COLO829 (cell line): ENCODE data around the gene ACTRT2.

Source experiments
- DNase-seq: peaks from one replicate; pipeline ENCODE4 v3.0.0; 2012; ENCODE audit warnings: low spot score

ACTRT2 gene

DNA sequence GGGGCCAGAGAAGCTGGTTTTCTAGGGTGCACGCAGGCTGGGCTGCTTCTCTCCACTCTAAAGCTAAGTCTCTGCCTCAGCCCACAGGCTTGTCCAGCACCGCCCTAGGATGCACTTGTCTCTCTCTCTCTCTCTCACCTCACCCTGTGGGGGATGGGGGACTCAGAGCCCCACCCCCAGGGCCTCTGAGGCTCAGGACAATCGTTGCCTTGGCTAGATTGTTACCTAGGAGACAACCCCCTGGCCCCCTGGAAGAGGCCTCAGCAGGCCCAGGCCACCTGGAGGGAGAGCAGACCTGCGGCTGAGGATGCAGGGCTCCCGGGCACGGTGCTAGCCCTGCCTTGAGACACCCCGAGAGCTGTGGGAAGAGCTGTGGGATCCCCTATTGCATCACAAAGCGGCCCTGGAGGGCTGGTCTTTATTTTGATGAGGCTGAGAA, at the start of gene ACTRT2:
TSS of gene ACTRT2 (plus strand) at position 235 of the 439 bp plus-strand sequence. CDS start 220 bp downstream, outside the sequence.
- no peak for DNase-seq

DNA sequence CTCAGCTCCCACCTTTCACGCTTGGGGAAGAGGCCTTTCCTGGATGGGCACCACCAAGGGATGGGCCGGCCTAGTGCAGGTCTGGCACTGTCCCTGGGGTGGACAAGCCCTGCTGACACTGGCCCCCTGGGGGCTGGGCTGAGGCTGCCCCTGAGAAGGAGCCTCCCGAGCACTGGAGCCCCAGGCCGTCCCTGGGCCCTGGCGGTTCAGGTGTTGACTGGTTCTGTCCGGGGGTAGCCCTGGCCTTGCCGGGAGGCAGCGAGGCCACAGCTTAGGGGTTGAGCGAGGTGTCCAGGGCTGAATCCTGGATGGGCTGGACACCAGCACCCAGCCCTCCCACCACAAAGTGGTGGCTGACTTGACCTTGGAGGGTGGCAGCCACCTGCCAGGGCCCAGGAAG, 49.7 kb upstream of the ACTRT2 start:
- no peak for DNase-seq

DNA sequence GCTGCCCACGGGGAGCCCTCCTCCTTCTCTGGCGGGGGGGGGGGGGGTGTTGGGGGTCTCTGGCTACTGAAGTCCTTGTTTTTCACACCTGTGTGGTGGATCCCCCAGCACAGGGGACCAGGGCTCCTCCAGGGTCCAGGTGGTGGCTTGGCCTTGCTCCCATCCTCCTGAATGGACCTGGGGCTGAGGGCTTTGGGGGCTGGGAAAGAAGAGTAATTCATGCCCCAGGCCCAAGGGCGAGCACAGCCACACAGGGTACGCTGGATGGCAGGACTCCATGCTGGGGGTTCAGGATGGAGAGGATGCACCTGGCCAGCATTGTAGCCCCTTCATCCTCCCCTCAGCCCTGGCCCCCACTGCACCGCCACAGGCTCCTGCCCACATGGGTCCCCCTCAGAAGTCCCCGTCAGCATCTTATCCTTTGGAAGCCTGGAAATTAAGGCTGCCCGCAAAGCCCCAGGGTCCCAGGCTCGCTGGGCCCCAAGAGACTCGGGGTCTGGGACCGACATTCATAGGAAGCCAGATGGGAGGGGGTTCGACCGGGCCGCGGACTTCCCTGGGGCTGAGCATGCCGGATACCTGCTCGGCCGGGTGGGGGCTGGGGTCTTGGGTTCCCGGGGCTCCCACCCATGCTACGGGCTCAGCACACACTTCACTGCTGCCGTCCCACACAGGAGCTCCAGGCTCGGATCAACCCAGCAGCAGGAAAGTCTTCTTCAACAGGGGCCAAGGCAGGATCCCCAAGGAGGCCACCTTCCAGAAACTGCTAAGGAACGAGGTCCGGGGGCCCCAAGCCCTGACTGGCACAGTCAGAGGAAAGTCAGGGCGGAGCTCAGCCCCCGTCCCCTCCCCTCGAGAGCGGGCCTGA, 49.0 kb upstream of the ACTRT2 start:
- DNase-seq, result no peak

DNA sequence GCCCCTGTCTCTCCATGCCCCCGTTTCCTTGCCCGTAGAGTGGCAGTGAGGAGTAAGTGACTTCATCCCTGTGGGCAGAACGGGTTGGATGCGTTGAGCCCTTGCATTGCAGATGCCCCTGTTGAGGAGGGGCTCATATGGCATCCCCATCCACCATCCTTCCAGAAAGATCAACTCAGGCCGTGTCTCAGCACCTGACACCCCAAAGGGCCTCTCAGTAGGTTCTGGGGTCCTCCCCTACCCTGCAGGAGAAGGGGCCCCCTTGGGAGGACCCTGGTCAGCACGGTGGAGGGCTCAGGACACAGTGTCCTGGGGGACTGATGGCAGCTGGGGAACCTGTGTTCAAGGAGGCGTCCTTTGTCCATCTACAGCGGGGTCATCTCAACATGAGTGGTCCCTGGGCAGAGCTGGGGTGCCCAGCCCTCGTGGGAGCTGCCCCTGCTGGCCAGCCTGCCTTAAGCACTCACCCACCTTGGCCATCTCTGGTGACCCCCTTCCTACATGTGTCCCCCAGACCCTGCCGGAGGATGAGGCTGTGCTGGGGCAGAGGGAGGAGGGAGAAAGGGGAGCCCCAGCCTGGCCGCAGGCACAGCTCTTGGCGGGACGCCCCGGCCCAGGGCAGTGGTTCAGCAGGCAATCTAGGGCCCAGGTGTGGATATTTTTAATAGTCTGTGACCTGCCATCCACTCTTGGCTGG, 48.2 kb upstream of the ACTRT2 start:
- no peak for DNase-seq

DNA sequence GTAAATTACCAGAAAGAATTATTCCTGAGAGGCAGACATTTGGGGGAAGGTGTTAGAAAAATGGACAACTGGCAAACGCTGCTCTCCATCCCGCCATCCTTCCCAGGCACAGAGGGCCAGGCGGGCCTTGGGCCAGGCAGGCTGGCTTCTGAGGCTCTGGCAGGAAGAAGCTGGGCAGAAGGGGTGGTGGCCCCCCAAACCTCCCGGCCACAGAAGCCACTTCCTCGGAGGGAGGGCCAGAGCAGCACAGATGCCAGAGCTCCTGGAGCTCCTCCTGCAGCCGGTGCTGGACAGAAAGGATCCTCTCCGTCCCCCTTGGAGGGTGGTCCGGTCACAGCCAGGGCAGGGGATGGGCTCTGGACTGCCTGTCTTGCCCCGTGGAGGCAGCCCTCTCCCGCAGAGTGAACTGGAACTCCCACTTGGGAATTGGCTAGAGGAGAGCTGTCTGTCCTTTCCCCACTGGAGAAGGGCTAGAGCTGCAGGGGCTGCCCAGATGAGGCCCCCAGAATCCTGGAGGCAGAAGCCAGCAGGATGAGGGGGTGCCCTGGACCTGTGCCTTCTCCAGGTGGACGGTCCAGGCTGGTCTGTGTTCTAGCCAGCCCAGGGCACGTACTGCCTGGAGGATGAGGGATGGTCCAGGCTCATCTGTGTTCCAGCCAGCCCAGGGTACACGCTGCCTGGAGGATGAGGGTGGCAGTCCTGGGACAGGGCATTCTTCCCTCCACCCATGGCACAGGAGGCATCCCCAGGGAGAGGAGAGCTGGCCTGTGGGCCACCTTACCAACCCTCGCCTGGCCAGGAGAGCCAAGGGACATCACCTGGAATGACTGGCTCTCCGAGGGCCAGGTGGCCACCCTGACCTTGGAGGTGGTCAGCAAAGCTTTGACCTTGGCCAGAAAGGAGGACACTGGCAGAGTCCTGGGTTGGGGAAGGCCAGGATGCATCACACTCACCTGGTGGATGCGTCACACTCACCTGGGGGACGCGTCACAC, 47.4 kb upstream of the ACTRT2 start:
- no peak for DNase-seq

DNA sequence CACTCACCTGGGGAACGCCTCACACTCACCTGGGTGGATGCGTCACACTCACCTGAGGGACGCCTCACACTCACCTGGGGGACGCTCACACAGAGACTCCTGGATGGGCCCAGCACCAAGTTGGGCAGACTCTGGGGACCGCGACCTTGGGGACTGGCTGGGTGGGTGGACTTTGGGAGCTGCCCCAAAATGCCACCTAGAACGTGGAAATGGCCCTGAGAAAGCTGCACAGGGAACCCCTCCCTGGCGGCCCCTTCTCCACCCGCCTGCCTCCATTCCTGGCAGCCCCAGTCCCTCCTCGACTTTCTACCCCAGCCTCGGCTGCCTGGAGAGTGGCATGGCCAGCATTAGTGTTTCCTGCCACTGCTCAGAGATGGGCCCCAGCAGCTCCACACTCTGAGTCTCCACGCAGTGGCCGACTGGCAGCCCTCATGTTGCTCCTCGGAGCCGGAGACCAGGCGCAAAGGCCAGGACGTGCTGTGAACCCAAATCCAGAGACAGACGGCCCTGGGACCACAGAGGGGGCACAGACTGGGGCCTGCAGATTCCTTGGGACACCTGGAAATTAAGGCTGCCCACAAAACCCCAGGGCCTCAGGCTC, 46.5 kb upstream of the ACTRT2 start:
- DNase-seq, result no peak

DNA sequence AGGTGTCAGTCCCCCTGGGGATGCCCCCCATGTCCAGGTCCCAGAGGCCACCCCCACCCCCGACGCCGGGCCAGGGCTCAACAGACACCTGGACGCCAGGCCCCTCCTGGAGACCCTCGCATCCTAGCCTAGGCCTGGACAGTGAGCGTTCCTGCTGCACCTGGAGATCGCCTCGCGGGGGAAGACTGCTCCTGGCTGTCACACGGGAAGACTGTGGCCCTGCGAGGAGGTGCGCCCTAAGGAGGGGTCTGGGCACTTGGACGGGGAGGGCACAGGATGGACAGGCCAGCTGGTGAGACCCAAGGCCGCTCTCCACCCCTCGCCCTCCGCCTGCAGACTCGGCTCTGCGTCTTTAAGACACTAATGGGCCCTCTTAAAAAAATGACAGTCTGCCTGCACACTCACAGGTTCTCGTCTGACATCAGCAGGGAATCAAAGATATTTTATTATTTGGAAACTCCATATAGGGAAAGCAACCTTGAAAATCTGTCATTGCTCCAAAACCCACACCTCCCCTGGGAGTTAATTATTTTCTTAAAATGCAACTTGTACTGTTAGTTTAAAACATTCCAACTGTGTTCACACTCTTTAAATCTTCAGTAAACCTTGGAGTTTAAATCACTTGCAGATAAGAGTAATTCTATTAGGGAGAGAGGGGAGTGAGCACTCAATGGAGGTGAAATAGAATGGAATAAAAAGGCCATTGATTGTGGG, 45.6 kb upstream of the ACTRT2 start:
- no peak for DNase-seq

DNA sequence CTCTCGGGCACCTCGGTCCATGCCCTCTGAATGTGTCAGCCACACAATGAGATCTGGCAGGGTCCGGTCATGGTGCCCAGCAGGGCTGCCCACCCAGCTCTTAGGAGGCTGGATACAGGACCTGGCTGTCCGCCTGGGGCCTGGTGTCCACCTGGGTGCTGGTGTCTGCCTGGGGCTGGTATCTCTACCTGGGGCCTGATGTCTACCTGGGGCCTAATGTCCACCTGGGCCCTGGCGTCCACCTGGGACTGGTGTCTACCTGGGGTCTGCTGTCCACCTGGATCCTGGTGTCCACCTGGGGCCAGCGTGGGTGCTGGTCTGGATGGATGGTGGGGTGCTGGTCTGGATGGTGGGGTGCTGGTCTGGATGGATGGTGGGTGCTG, 45.1 kb upstream of the ACTRT2 start:
- no peak for DNase-seq

DNA sequence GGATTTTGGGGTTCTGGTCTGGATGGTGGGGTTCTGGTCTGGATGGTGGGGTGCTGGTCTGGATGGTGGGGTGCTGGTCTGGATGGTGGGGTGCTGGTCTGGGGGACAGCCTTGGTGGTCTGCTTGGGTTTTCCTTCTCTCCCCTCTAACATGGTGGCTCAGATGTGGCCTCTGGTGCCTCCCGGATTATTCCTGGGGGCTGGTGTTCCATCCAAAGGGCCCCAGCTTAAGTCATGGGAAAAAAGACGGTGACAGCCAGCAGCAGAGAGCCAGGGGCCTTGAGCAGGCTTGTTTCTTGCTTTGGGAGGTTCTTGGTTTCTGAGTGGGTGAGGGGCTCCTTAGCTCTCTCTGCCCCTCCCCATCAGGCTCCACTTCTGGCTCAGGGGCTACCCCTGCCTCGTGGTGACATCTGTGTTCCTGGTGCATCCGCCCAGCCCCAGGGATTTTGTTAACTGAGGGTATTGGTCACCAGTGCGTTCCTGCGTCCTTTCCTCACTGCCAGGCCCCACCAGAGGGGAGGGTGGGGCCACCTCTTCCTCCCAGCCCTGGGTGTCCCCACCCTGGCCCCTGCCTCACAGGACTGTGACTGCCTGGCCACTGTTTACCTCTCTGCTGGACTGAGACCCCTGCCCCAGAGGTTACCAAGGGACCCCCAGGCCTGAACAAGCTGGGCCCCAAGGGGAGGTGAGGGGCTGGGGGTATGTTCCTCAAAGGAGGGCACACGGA, 43.2 kb upstream of the ACTRT2 start:
- DNase-seq, result no peak

DNA sequence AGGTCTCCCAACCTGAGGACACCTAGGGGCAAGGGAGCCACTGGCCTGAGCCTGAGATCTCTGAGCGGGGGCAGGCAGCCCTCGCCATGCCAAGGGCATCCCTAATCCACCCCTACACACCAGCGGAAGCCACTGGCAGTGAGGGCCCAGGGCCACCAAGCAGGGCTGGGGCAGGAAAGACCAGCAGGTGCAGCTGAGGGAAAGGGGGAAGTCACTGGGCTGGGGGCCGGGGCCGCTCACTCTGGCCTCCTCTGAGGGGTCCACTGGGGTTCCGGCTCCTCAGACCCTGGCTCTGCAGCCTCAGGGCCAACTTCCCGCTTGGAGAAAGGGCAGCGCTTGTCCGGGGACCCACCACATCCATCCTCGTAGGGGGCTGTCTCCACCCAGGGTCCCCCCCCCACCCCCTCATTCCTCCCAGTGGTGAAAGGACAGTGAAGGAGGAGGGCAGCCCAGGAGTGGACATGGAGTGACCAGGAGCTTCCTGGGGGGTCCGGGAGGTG, 42.5 kb upstream of the ACTRT2 start:
- DNase-seq, result no peak

DNA sequence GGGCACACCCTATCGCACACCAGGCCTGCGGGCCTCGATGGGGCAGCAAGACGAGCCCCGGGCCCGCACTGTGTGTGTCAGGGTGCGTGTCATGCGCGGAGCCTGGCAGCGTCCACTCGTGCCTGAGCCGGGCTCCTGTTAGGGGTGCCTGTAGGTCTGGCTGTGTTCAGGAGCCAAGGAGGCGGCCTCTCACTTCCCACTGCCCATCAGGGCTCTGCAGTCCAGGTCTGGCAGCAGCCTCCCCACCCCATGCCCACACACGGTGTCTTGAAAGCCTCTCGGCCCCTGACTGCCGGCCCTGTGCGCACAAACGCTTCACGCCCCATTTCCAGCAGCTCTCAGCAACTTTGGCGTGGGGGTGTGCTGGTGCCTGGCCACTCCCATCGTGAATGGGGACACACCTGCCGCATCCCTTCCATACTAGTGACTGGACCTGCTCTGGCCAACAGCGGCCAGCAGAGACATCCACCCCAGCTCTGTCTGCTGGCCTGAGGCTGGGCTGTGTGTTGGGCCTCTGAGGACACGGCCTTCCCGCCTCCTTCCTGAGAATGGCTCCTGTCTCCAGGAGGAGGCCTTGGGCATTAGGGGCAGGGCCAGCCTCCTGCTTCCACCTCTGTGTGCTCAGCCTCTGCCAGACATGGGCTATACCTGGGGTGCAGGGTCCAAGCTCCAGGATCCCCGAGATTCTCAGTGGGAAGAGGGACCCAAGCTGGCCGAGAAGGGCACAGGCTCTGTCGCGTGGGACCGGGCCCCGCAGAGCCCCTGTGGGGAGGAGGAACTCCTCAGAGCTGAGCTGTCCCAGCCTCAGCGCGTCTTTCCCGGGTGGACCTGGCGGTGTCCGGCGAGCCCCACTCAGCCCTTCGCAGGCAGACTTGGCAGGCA, 41.8 kb upstream of the ACTRT2 start:
- DNase-seq, result no peak

DNA sequence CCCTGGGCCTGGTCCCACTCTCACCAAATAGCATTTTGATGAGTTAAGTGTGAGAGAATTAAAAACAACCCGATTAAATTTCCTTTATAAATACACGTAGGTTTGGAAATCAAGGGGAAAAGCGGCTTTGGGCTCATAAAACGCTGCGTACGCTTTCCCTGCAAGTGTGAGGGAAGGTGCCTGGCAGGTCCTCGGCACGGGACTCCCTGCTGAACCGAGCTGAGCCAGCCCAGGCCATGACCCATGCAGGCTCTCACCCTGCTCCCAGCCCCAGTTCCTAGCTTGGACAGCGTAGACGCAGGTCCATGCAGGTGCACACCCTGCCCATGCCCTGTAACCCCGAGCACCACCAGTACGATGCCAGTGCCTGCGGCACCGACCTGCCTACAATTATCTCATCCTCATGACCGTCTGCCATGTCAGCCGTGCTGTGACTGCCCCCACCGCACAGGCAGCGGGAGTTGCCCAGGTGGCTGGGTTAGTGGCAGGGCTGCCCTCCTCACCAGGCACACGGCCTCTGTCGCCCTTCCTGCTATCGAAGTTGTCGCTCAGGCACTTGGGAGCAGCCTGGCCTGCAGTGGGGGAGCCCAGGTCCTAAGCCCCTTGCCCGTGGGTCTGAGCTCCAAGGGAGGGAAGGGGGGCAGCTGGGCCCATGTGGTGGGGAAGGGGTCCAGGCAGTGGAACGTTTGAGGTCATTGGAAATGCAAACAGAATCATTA, 41.0 kb upstream of the ACTRT2 start:
- no peak for DNase-seq

DNA sequence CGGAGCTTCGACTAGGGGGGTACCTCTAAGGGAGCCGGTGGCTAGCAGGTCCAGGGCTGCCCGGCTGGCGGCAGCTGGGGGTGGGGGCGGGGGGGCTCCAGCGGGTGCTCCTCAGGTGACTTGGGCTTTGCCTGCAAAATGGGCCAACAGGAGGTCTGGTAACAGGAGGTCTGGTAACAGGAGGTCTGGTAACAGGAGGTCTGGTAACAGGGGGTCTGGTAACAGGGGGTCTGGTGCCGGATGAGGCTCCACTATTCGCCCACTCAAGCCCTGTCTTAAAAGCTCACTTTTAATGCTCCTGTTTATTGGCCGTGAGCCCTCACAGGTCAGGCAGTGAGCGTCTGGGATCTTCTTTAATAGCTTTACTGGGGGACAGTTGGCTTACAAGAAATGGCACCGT, 40.4 kb upstream of the ACTRT2 start:
- no peak for DNase-seq

DNA sequence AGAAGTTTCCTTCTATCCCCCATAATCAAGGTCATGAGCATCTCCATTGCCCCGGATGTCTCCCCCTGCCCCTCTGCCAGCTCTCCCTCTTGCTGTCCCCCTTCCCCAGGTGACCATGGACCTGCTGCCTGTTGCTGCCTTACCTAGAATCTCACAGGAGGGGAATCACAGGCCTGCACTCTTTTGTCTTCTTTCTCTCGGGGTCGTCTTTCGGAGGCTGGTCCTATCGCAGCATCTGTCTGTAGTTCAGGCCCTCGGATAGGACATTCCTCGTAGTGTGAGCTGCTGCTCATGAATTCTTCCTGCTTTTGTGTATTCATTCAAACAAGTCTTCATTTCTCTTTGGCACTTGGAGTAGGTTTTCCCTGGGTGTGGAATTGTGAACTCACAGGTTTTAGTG, 39.9 kb upstream of the ACTRT2 start:
- no peak for DNase-seq

DNA sequence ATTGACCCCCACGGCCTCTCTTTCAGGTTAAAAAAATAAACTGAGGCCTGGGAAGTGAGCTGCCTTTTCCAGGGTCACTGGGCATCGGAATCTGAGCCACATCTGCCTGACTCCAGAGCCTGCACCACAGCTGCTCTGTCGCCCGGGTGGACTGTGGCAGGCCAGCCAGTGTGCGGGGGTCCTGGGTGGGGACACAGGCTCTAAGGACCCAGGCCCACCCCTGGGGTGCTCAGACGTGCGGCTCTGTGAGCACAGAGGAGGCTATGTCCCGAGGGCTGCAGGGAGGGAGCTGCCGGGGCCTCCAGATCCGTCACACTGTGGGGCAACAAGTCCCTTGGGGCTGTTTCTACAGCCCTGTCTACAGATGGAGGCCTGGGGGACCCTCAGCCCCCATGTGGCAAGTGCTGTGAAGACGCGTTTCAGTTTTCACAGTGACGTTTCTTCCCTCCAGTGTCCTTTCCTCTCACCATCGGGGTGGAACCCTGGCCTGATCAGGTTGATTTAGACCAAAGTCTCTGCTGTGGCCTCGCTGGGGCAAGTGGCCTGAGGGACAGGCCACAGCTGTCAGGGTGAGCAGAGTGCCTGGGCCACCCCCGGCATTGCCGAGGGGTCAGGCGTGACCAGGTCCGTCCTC, 39.2 kb upstream of the ACTRT2 start:
- no peak for DNase-seq

DNA sequence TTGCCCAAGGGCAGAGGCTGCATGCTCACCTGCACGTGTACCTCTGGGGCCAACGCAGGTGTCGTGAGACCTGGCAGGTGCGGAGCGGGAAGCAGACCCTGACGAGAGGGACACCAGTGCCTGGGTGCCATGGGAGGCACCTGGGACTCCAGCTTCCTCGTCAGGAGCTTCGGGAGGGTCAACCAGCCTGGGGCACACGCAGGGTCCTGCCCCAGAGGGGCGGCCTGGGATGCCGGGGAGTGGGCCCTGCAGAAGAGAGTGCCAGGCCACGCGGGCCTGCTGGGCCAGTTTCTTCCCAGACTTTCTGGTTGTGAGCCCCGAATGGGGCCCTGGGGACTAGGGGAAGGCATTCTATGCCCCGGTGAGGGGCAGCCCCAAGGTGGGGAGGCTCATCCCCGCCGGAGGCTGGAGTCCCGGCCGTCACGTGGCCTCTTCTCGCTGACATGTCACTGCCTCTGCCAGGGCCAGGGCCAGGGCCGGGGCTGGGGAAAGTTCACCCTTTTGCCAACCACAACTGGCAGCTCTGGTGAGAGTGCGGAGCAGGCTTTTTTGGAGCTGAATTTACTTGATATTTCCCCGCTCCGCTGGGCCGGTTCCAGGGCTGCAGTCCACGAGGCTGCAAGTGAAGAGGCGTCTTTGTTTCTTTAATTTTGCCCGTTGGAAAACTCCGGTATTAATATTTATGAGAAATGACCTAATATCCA, 38.5 kb upstream of the ACTRT2 start:
- no peak for DNase-seq

DNA sequence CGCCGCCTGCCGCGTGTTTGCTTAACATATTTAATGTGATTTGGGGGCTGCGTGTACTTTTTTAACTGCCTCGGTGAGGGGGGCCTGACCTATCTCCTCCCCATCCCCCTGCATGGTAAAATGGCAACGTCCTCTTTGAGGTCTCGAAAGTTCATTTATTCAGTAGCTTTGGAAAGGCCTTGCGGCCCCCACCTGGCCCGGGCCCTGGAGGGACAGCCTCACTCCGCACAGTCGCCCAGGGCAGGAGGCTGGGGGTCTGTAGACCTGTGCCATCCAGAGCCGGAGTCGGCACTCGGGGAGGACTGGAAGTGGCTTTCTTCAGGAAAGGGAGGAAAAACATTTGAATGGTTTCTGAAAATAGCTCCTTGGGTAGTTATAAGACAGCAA, 38.0 kb upstream of the ACTRT2 start:
- no peak for DNase-seq
